GM20431 (cell line): Measurements from ENCODE around the gene ZSCAN23.
"Not testable (repeated sequence)": the region's sequence is repeated elsewhere in the genome, so short reads cannot be mapped to it uniquely, and the experiment has no call there.

Experiments used
- in situ Hi-C: fragments of 300-500 bp; cut with MseI, MboI; formaldehyde crosslinking; loops from one replicate; pipeline ENCODE4 v1.15.0; 2020; ENCODE audit warnings: low sequenced_read_pairs; ENCODE audit not compliant: unreplicated experiment

Gene ZSCAN23

GRCh38 chr6:28444759-28445158 is 1.5 kb upstream of the ZSCAN23 start:
- in situ Hi-C loops: not testable (repeated sequence)

GRCh38 chr6:28442586-28442985 is 705 bp downstream of the ZSCAN23 start:
- in situ Hi-C loops: no loop called here

GRCh38 chr6:28436404-28436803 is 6.9 kb downstream of the ZSCAN23 start:
- in situ Hi-C loops: no loop called here

GRCh38 chr6:28433119-28433518 is 10.2 kb downstream of the ZSCAN23 start:
- in situ Hi-C loops: no loop called here

- in situ Hi-C loops: no loop called here
Observed at GRCh38 chr6:28429781-28430180, 13.5 kb downstream of the ZSCAN23 start.

GRCh38 chr6:28425944-28426541 is 17.2 kb downstream of the ZSCAN23 start:
- in situ Hi-C loops: no loop called here

- in situ Hi-C loops: no loop called here
Observed at GRCh38 chr6:28424163-28424562, 19.1 kb downstream of the ZSCAN23 start.

GRCh38 chr6:28423546-28423945 is 19.7 kb downstream of the ZSCAN23 start:
- in situ Hi-C loops: no loop called here

- in situ Hi-C loops: no loop called here
Observed at GRCh38 chr6:28413681-28414080, 29.6 kb downstream of the ZSCAN23 start.

GRCh38 chr6:28410767-28411166 is 32.5 kb downstream of the ZSCAN23 start:
- in situ Hi-C loops: no loop called here

- in situ Hi-C loops: no loop called here
Observed at GRCh38 chr6:28408076-28408802, 35.1 kb downstream of the ZSCAN23 start.

GRCh38 chr6:28407401-28407800 is 35.9 kb downstream of the ZSCAN23 start:
- in situ Hi-C loops: no loop called here

GRCh38 chr6:28403923-28404322 is 39.4 kb downstream of the ZSCAN23 start:
- in situ Hi-C loops: not testable (repeated sequence)

- in situ Hi-C loops: no loop called here
Observed at GRCh38 chr6:28402197-28402596, 41.1 kb downstream of the ZSCAN23 start.

- in situ Hi-C loops: no loop called here
Observed at GRCh38 chr6:28401172-28401571, 42.1 kb downstream of the ZSCAN23 start.

GRCh38 chr6:28400122-28400451 is 43.2 kb downstream of the ZSCAN23 start:
- in situ Hi-C loops: no loop called here

- in situ Hi-C loops: no loop called here
Observed at GRCh38 chr6:28399350-28400121, 43.8 kb downstream of the ZSCAN23 start, which contains the start of gene ZSCAN12. TSS of gene ZSCAN12 (minus strand) at chr6:28399747. CDS start at chr6:28398405, 1,342 bp downstream.

- in situ Hi-C loops: no loop called here
Observed at GRCh38 chr6:28395918-28396317, 47.4 kb downstream of the ZSCAN23 start.

- in situ Hi-C loops: no loop called here
Observed at GRCh38 chr6:28393912-28394662, 49.2 kb downstream of the ZSCAN23 start.

- in situ Hi-C loops: no loop called here
Observed at GRCh38 chr6:28390688-28391087, 52.6 kb downstream of the ZSCAN23 start.
